Lower lobe of right lung (tissue), 2 donors: Measurements from ENCODE around the gene DAZ3. TPM values are rescaled to one million over a fixed set of nuclear protein-coding genes. Genes with fewer than 3 reads are reported as not detected.
"Not testable (repeated sequence)": the region's sequence is repeated elsewhere in the genome, so short reads cannot be mapped to it uniquely, and the experiment has no call there.

Experiments used
- ATAC-seq, 2 donors: fragments of 200-7000 bp; cut with Tn5 transposase; one replicate each; pipeline ENCODE4 v1.9.1; 2020 to 2022; ENCODE audit warnings: mild to moderate bottlenecking in 2 of 2, moderate library complexity in 2 of 2
- DNase-seq: peaks from one replicate; pipeline ENCODE4 v3.0.0-alpha.2; 2020
- H3K27ac ChIP-seq: fragments of 200-600 bp; one replicate; pipeline ENCODE4 v1.8.0; 2022
- H3K27me3 ChIP-seq: fragments of 200-600 bp; one replicate; pipeline ENCODE4 v1.8.0; 2022; ENCODE audit warnings: low read depth
- H3K36me3 ChIP-seq: fragments of 200-600 bp; one replicate; pipeline ENCODE4 v1.8.0; 2022; ENCODE audit warnings: mild to moderate bottlenecking
- H3K4me1 ChIP-seq: fragments of 200-600 bp; one replicate; pipeline ENCODE4 v1.8.0; 2022
- H3K4me3 ChIP-seq: fragments of 200-600 bp; one replicate; pipeline ENCODE4 v1.8.0; 2022; ENCODE audit warnings: mild to moderate bottlenecking
- H3K9me3 ChIP-seq: fragments of 200-600 bp; one replicate; pipeline ENCODE4 v1.8.0; 2022
- intact Hi-C: fragments of 100-400 bp; cut with DNase I; formaldehyde crosslinking; loops from one replicate; pipeline ENCODE4 v1.11.0; 2022
- long read RNA-seq: library from polyadenylated mRNA; unstranded; transcript quantifications from one replicate; pipeline ENCODE4 v2.0.0, GENCODE V29; 2021
- total RNA-seq: library from RNA; stranded (reverse); fragmentation: NEBNext Ultra II Directional; extraction: Animal tissue kit (Norgen Biotek cat#: 25700); gene quantifications from one replicate; pipeline ENCODE4 v1.2.1, GENCODE V29; 2021
- donor health status: DM: no; HTN: yes; CAD: no; lungs with severe emphysema.

Gene DAZ3, protein sequence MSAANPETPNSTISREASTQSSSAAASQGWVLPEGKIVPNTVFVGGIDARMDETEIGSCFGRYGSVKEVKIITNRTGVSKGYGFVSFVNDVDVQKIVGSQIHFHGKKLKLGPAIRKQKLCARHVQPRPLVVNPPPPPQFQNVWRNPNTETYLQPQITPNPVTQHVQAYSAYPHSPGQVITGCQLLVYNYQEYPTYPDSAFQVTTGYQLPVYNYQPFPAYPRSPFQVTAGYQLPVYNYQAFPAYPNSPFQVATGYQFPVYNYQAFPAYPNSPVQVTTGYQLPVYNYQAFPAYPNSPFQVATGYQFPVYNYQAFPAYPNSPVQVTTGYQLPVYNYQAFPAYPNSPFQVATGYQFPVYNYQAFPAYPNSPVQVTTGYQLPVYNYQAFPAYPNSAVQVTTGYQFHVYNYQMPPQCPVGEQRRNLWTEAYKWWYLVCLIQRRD
- total RNA-seq = not detected
- long read RNA-seq = 0 reads

GRCh38 chrY:24813293-24813692, at the start of gene DAZ3:
Gene DAZ3, minus strand, starts transcription at chrY:24813393. Its CDS starts 208 bp downstream, at chrY:24813185.
- H3K4me1 ChIP-seq, H3K27me3 ChIP-seq, H3K9me3 ChIP-seq, ATAC-seq, intact Hi-C loops, DNase-seq, H3K27ac ChIP-seq, H3K4me3 ChIP-seq, H3K36me3 ChIP-seq: not testable (repeated sequence)

DNA sequence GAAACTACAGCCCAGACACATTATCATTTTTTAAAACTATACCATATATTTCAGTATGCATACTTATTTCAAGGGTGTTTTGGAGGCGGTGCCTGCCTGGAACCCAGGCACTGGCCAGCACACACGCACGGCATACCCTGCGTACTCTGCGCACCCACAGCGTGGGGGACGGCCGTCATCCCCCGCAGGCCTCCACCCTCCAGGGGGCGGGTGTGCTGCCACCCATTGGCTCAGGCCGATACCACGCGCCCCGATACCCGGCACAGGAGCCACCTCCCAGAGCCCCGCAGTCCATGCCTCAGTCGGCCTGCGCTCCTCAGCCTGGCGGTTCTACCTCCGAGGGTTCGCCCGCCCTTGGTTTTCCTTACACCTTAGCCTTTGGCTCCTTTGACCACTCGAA, 20.4 kb upstream of the DAZ3 start, which contains the start of gene DAZ4:
Gene DAZ4, plus strand, starts transcription at position 301 of the 400 bp plus-strand sequence. CDS start 208 bp downstream, outside the sequence.
- H3K36me3 ChIP-seq, H3K4me1 ChIP-seq, H3K4me3 ChIP-seq, H3K9me3 ChIP-seq, H3K27me3 ChIP-seq, H3K27ac ChIP-seq, intact Hi-C loops, ATAC-seq, DNase-seq: not testable (repeated sequence)

DNA sequence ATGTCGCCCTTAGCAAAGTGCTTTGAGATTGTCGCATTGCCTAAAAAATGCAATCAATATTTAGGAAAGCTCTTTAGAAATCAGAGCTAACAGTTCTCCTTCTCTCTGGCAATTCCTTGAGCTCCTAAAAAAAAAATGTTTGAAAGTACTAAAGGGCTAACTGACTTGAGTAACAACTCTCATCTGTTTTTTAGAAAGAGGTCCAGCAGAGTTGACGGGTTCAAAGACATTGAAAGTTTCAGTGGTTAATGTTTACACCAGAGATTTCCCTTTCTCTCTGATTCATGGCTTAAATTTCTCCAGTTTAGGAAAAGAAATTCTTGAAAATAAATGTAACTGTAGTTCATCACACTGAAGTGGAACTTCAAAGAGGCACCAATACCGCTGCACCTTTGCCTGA, 11.9 kb upstream of the DAZ3 start:
- H3K27me3 ChIP-seq, intact Hi-C loops, ATAC-seq: not testable (repeated sequence)

DNA sequence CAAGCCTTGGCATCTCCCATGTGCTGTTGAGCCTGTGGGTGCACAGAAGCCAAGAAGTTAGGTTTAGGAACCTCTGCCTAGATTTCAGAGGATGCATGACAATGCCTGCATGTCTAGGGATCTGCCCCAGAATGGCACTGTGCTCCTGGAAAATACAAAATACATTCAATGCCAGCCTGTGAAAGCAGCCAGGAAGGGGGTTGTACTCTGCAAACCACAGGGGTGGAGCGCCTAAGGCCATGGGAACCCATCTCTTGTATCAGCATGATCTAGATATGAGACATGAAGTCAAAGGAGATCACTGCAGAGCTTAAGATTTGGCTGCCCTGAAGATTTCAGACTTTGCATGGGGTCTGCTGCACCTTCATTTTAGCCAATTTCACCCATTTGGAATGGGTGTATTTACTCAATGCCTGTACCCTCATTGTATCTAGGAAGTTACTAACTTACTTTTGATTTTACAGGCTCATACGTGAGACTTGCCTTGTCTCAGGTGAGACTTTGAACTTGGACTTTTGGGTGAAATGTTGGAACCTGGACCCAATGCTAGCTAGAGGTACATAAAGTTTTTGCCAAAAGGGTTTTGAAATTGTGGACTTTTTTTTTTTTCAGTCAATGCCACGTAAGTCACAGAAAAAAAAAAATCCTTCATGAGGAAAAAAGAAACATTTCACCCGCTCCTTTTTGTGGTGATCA, 11.1 kb upstream of the DAZ3 start:
- ATAC-seq, H3K4me3 ChIP-seq, H3K4me1 ChIP-seq, intact Hi-C loops, H3K27me3 ChIP-seq, H3K36me3 ChIP-seq, H3K9me3 ChIP-seq, H3K27ac ChIP-seq, DNase-seq: not testable (repeated sequence)

More for the DNA sequence above, 11.9 kb upstream of the DAZ3 start:
- H3K4me3 ChIP-seq, DNase-seq, H3K9me3 ChIP-seq, H3K4me1 ChIP-seq, H3K36me3 ChIP-seq, H3K27ac ChIP-seq: not testable (repeated sequence)

DNA sequence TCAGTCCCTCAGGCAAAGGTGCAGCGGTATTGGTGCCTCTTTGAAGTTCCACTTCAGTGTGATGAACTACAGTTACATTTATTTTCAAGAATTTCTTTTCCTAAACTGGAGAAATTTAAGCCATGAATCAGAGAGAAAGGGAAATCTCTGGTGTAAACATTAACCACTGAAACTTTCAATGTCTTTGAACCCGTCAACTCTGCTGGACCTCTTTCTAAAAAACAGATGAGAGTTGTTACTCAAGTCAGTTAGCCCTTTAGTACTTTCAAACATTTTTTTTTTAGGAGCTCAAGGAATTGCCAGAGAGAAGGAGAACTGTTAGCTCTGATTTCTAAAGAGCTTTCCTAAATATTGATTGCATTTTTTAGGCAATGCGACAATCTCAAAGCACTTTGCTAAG, 8.6 kb upstream of the DAZ3 start:
- H3K36me3 ChIP-seq, H3K4me1 ChIP-seq, ATAC-seq, H3K27me3 ChIP-seq, DNase-seq, H3K9me3 ChIP-seq, H3K4me3 ChIP-seq, H3K27ac ChIP-seq, intact Hi-C loops: not testable (repeated sequence)

Other genes with a start within 250 kb of the DAZ3 start
- gene BPY2B, start 195.4 kb downstream of the DAZ3 start, total RNA-seq = not detected
- gene DAZ4, start 20.5 kb upstream of the DAZ3 start, total RNA-seq = not detected
- not detected for gene BPY2C, start 238.7 kb upstream of the DAZ3 start, total RNA-seq